ENCODE results near the gene U2SURP.

- TF ChIP-seq EZH2phosphoT487 (IDR thresholded peaks at IDR 0.05) (no peak), CTCF (IDR thresholded peaks at IDR 0.05) (no peak)
Measured at GRCh38 chr3:142960322-142960850, 41.0 kb upstream of the U2SURP start.
